ENCODE results near the gene GLYATL1.

GRCh38 chr11:58930926-58931325 lies 8.4 kb upstream of the GLYATL1 start:
- TF ChIP-seq FOS (IDR thresholded peaks at IDR 0.05; ENCODE audit: borderline replicate concordance, extremely low read depth, insufficient read length) = no peak
- TF ChIP-seq, protein P1, sequence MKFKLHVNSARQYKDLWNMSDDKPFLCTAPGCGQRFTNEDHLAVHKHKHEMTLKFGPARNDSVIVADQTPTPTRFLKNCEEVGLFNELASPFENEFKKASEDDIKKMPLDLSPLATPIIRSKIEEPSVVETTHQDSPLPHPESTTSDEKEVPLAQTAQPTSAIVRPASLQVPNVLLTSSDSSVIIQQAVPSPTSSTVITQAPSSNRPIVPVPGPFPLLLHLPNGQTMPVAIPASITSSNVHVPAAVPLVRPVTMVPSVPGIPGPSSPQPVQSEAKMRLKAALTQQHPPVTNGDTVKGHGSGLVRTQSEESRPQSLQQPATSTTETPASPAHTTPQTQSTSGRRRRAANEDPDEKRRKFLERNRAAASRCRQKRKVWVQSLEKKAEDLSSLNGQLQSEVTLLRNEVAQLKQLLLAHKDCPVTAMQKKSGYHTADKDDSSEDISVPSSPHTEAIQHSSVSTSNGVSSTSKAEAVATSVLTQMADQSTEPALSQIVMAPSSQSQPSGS (IDR thresholded peaks at IDR 0.05; ENCODE audit: low read length) = no peak
- TF ChIP-seq, protein P2, sequence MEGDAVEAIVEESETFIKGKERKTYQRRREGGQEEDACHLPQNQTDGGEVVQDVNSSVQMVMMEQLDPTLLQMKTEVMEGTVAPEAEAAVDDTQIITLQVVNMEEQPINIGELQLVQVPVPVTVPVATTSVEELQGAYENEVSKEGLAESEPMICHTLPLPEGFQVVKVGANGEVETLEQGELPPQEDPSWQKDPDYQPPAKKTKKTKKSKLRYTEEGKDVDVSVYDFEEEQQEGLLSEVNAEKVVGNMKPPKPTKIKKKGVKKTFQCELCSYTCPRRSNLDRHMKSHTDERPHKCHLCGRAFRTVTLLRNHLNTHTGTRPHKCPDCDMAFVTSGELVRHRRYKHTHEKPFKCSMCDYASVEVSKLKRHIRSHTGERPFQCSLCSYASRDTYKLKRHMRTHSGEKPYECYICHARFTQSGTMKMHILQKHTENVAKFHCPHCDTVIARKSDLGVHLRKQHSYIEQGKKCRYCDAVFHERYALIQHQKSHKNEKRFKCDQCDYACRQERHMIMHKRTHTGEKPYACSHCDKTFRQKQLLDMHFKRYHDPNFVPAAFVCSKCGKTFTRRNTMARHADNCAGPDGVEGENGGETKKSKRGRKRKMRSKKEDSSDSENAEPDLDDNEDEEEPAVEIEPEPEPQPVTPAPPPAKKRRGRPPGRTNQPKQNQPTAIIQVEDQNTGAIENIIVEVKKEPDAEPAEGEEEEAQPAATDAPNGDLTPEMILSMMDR (IDR thresholded peaks at IDR 0.05 in 2 of 3, conservative IDR thresholded peaks at IDR 0.05 in 1 of 3; ENCODE audit: control insufficient read depth in 2 of 3, extremely low read depth in 1 of 3, insufficient read depth in 1 of 3, low read depth in 3 of 3, low read length in 3 of 3) = no peak
- no peak for TF ChIP-seq HDGF (IDR thresholded peaks at IDR 0.05)
- TF ChIP-seq MXI1 (IDR thresholded peaks at IDR 0.05; ENCODE audit: low read depth, low read length) = no peak
- no peak for TF ChIP-seq MYC (IDR thresholded peaks at IDR 0.05; ENCODE audit: insufficient read depth, insufficient read length, insufficient replicate concordance, low read length, severe bottlenecking)
- TF ChIP-seq KDM1A (IDR thresholded peaks at IDR 0.05; ENCODE audit: borderline replicate concordance) = no peak
- TF ChIP-seq SIN3A (IDR thresholded peaks at IDR 0.05; ENCODE audit: low read depth, low read length) = no peak
- TF ChIP-seq, protein P3, sequence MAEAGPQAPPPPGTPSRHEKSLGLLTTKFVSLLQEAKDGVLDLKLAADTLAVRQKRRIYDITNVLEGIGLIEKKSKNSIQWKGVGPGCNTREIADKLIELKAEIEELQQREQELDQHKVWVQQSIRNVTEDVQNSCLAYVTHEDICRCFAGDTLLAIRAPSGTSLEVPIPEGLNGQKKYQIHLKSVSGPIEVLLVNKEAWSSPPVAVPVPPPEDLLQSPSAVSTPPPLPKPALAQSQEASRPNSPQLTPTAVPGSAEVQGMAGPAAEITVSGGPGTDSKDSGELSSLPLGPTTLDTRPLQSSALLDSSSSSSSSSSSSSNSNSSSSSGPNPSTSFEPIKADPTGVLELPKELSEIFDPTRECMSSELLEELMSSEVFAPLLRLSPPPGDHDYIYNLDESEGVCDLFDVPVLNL (IDR thresholded peaks at IDR 0.05; ENCODE audit: low read depth, low read length) = no peak
- TF ChIP-seq ESRRA (IDR thresholded peaks at IDR 0.05; ENCODE audit: low read length) = no peak
- no peak for TF ChIP-seq E2F8 (IDR thresholded peaks at IDR 0.05; ENCODE audit: low read depth, partially characterized antibody)
